Measurements from ENCODE around the gene OR13J1.

- no peak for TF ChIP-seq CTCF (conservative IDR thresholded peaks at IDR 0.05; ENCODE audit: low read depth in 2 of 2)
- TF ChIP-seq REST (IDR thresholded peaks at IDR 0.05; ENCODE audit: unreplicated experiment): no peak
- no peak for TF ChIP-seq EZH2 (IDR thresholded peaks at IDR 0.05; ENCODE audit: low read depth, unreplicated experiment)
These were observed 21.4 kb upstream of the OR13J1 start for GRCh38 chr9:35891646-35892045.

Data from GM23338 (cell line).